ENCODE data around the gene CHL1.
A peak's percentile ranks its signal among the peaks of the same experiment; 100 is the strongest.

The CHL1 gene

GRCh38 chr3:374459-374858 lies 177.9 kb downstream of the CHL1 start:
- H3K4me3 ChIP-seq (ENCODE audit: low read depth, low read length): no peak overlapping the region
- in situ Hi-C loops (cut with HindIII; ENCODE audit: low sequenced_read_pairs): no loop called here
- no peak for DNase-seq (ENCODE audit: low read depth, low spot score)
- no peak for TF ChIP-seq CTCF (IDR thresholded peaks at IDR 0.05; ENCODE audit: low read depth, low read length)

GRCh38 chr3:377158-377561 lies 180.6 kb downstream of the CHL1 start:
- TF ChIP-seq CTCF (IDR thresholded peaks at IDR 0.05; ENCODE audit: low read depth, low read length): peak; percentile 41
- DNase-seq (ENCODE audit: low read depth, low spot score): peak; percentile 44
- no peak overlapping the region for H3K4me3 ChIP-seq (ENCODE audit: low read depth, low read length)
- in situ Hi-C loops (cut with HindIII; ENCODE audit: low sequenced_read_pairs): no loop called here

GRCh38 chr3:380801-381200 lies 184.2 kb downstream of the CHL1 start:
- no peak for DNase-seq (ENCODE audit: low read depth, low spot score)
- H3K4me3 ChIP-seq (ENCODE audit: low read depth, low read length): no peak overlapping the region
- TF ChIP-seq CTCF (IDR thresholded peaks at IDR 0.05; ENCODE audit: low read depth, low read length): no peak
- in situ Hi-C loops (cut with HindIII; ENCODE audit: low sequenced_read_pairs): no loop called here

GRCh38 chr3:385151-385550 lies 188.6 kb downstream of the CHL1 start:
- in situ Hi-C loops (cut with HindIII; ENCODE audit: low sequenced_read_pairs): no loop called here
- no peak overlapping the region for H3K4me3 ChIP-seq (ENCODE audit: low read depth, low read length)
- no peak for TF ChIP-seq CTCF (IDR thresholded peaks at IDR 0.05; ENCODE audit: low read depth, low read length)
- DNase-seq (ENCODE audit: low read depth, low spot score): peak; percentile 6

GRCh38 chr3:394775-395174 lies 198.2 kb downstream of the CHL1 start:
- in situ Hi-C loops (cut with HindIII; ENCODE audit: low sequenced_read_pairs): no loop called here
- DNase-seq (ENCODE audit: low read depth, low spot score): no peak
- no peak for TF ChIP-seq CTCF (IDR thresholded peaks at IDR 0.05; ENCODE audit: low read depth, low read length)
- H3K4me3 ChIP-seq (ENCODE audit: low read depth, low read length): no peak overlapping the region

GRCh38 chr3:396293-396692 lies 199.7 kb downstream of the CHL1 start:
- no peak overlapping the region for H3K4me3 ChIP-seq (ENCODE audit: low read depth, low read length)
- no peak for TF ChIP-seq CTCF (IDR thresholded peaks at IDR 0.05; ENCODE audit: low read depth, low read length)
- in situ Hi-C loops (cut with HindIII; ENCODE audit: low sequenced_read_pairs): no loop called here
- DNase-seq (ENCODE audit: low read depth, low spot score): no peak

GRCh38 chr3:399647-400046 lies 203.1 kb downstream of the CHL1 start:
- in situ Hi-C loops (cut with HindIII; ENCODE audit: low sequenced_read_pairs): no loop called here
- DNase-seq (ENCODE audit: low read depth, low spot score): no peak
- no peak for TF ChIP-seq CTCF (IDR thresholded peaks at IDR 0.05; ENCODE audit: low read depth, low read length)
- no peak overlapping the region for H3K4me3 ChIP-seq (ENCODE audit: low read depth, low read length)
